GM12874 (cell line): ENCODE measurements around the gene HSBP1L1.

ENCODE experiments used
- CTCF ChIP-seq: IDR thresholded peaks from 2 replicates; pipeline ENCODE4 v1.5.1; 2011; ENCODE audit warnings: low read depth, mild to moderate bottlenecking, control low read depth, low read length, moderate library complexity; ENCODE audit not compliant: insufficient read depth

HSBP1L1 gene

GRCh38 chr18:79953971-79954651 lies 10.3 kb upstream of the HSBP1L1 start:
- no peak for TF ChIP-seq CTCF

- no peak for TF ChIP-seq CTCF
These were observed 9.7 kb upstream of the HSBP1L1 start for GRCh38 chr18:79954791-79955190.

GRCh38 chr18:79955302-79956075 lies 9.0 kb upstream of the HSBP1L1 start:
- no peak for TF ChIP-seq CTCF

GRCh38 chr18:79956276-79956675 lies 8.2 kb upstream of the HSBP1L1 start:
- no peak for TF ChIP-seq CTCF

GRCh38 chr18:79958981-79959380 lies 5.5 kb upstream of the HSBP1L1 start:
- no peak for TF ChIP-seq CTCF

- TF ChIP-seq CTCF = no peak
These were observed 3.4 kb upstream of the HSBP1L1 start for GRCh38 chr18:79960921-79961526.

- TF ChIP-seq CTCF = no peak
These were observed 2.7 kb upstream of the HSBP1L1 start for GRCh38 chr18:79961527-79962291.
